SK-N-SH (cell line): ENCODE measurements around the gene NHS.

ENCODE experiments used
- EP300 ChIP-seq, 2 experiments: IDR thresholded peaks; 2 replicates each; pipeline versions ENCODE4 v1.4.0 to v1.6.1; 2012; ENCODE audit warnings: borderline replicate concordance in 1 of 2, low read depth in 1 of 2, low read length in 1 of 2
- EZH2phosphoT487 ChIP-seq: fragments of 200-600 bp; sonication (generic); IDR thresholded peaks from 2 replicates; pipeline ENCODE4 v1.6.1; 2017; ENCODE audit warnings: low read depth, mixed run types, mild to moderate bottlenecking, antibody characterized with exemption, moderate library complexity, borderline replicate concordance
- MXI1 ChIP-seq: IDR thresholded peaks from 2 replicates; pipeline ENCODE4 v1.6.1; 2012; ENCODE audit warnings: mild to moderate bottlenecking, low read depth, low read length, improper control_type of control experiment
- POLR2AphosphoS5 ChIP-seq: IDR thresholded peaks from 2 replicates; pipeline ENCODE4 v1.6.1; 2012; ENCODE audit warnings: low read depth, low read length
- RAD21 ChIP-seq: IDR thresholded peaks from 2 replicates; pipeline ENCODE4 v1.6.1; 2012; ENCODE audit warnings: mild to moderate bottlenecking, low read length
- RCOR1 ChIP-seq: fragments of 150-350 bp; IDR thresholded peaks from 2 replicates; pipeline ENCODE4 v1.6.1; 2017; ENCODE audit warnings: antibody characterized with exemption, low read length
- RFX5 ChIP-seq: IDR thresholded peaks from 2 replicates; pipeline ENCODE4 v1.6.1; 2012; ENCODE audit warnings: mild to moderate bottlenecking, improper control_type of control experiment, low read length
- TAF1 ChIP-seq: IDR thresholded peaks from 2 replicates; pipeline ENCODE4 v1.6.1; 2012; ENCODE audit warnings: low read depth, mild to moderate bottlenecking, low read length, moderate library complexity, borderline replicate concordance
- YY1 ChIP-seq: IDR thresholded peaks from 2 replicates; pipeline ENCODE4 v1.4.0; 2012; ENCODE audit warnings: low read depth, mild to moderate bottlenecking
- TF ChIP-seq, protein P1 (sequence below): fragments of 200-600 bp; sonication (generic); IDR thresholded peaks from 2 replicates; pipeline ENCODE4 v1.6.1; 2017; ENCODE audit warnings: antibody characterized with exemption, mild to moderate bottlenecking, moderate library complexity
- TF ChIP-seq, protein P2 (sequence below): fragments of 150-350 bp; IDR thresholded peaks from 2 replicates; pipeline ENCODE4 v1.6.1; 2016; ENCODE audit warnings: mild to moderate bottlenecking, low read depth, low read length
- TF ChIP-seq, protein P3 (sequence below): IDR thresholded peaks from 2 replicates; pipeline ENCODE4 v1.4.0; 2012; ENCODE audit warnings: low read depth
- TF ChIP-seq, protein P4 (sequence below): fragments of 150-350 bp; IDR thresholded peaks from 2 replicates; pipeline ENCODE4 v1.6.1; 2017; ENCODE audit warnings: antibody characterized with exemption, low read length, low read depth, borderline replicate concordance

DNA sequence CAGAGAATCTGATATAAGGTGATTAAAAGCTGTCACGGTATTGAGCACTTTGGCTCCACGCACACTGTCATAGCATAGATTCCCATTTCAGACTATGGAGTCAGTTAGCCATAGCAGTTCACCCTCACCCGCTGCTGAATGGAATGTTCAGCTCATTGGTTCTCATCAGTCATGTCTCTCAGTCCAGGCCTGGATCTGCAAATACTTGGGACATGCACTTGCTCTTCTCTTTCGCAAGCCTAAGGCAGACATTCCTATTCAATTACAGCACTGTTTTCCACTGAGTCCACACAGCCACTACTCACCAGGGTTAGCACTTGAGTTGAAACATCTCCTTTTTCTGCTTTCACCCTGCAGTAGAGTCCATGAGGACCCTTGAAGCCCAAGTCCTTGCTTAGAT, 331.7 kb downstream of the NHS start:
- TF ChIP-seq, protein P1, sequence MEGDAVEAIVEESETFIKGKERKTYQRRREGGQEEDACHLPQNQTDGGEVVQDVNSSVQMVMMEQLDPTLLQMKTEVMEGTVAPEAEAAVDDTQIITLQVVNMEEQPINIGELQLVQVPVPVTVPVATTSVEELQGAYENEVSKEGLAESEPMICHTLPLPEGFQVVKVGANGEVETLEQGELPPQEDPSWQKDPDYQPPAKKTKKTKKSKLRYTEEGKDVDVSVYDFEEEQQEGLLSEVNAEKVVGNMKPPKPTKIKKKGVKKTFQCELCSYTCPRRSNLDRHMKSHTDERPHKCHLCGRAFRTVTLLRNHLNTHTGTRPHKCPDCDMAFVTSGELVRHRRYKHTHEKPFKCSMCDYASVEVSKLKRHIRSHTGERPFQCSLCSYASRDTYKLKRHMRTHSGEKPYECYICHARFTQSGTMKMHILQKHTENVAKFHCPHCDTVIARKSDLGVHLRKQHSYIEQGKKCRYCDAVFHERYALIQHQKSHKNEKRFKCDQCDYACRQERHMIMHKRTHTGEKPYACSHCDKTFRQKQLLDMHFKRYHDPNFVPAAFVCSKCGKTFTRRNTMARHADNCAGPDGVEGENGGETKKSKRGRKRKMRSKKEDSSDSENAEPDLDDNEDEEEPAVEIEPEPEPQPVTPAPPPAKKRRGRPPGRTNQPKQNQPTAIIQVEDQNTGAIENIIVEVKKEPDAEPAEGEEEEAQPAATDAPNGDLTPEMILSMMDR = no peak
- TF ChIP-seq, protein P2, sequence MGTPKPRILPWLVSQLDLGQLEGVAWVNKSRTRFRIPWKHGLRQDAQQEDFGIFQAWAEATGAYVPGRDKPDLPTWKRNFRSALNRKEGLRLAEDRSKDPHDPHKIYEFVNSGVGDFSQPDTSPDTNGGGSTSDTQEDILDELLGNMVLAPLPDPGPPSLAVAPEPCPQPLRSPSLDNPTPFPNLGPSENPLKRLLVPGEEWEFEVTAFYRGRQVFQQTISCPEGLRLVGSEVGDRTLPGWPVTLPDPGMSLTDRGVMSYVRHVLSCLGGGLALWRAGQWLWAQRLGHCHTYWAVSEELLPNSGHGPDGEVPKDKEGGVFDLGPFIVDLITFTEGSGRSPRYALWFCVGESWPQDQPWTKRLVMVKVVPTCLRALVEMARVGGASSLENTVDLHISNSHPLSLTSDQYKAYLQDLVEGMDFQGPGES = no peak
- no peak for TF ChIP-seq MXI1
- TF ChIP-seq EP300 (IDR thresholded peaks at IDR 0.05; ENCODE audit: borderline replicate concordance in 1 of 2, low read depth in 1 of 2, low read length in 1 of 2) = no peak
- TF ChIP-seq EZH2phosphoT487 = no peak
- TF ChIP-seq, protein P3, sequence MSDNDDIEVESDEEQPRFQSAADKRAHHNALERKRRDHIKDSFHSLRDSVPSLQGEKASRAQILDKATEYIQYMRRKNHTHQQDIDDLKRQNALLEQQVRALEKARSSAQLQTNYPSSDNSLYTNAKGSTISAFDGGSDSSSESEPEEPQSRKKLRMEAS = no peak
- no peak for TF ChIP-seq RFX5
- no peak for TF ChIP-seq POLR2AphosphoS5
- TF ChIP-seq, protein P4, sequence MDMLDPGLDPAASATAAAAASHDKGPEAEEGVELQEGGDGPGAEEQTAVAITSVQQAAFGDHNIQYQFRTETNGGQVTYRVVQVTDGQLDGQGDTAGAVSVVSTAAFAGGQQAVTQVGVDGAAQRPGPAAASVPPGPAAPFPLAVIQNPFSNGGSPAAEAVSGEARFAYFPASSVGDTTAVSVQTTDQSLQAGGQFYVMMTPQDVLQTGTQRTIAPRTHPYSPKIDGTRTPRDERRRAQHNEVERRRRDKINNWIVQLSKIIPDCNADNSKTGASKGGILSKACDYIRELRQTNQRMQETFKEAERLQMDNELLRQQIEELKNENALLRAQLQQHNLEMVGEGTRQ = no peak
- no peak for TF ChIP-seq RAD21
- no peak for TF ChIP-seq YY1
- no peak for TF ChIP-seq TAF1
- TF ChIP-seq RCOR1 = no peak
